ENCODE data around the gene RTP5. TPM values are rescaled to one million over a fixed set of nuclear protein-coding genes. Genes with fewer than 3 reads are reported as not detected.

RTP5 gene
- not detected in 5 replicates for total RNA-seq (2022; extraction: Qiagen RNA extraction; ENCODE audit: low read depth)

GRCh38 chr2:241869087-241869961 lies at the start of gene RTP5:
RTP5 (plus strand) TSS chr2:241869729; CDS start chr2:241869757, 28 bp downstream.

GRCh38 chr2:241858206-241859016 lies 11.1 kb upstream of the RTP5 start, which contains the start of gene PDCD1:
PDCD1 (minus strand) TSS chr2:241858894; CDS start chr2:241858838, 56 bp downstream.

Other genes with a start within 250 kb of the RTP5 start
- 66.6 to 90.0 TPM (median 78.8 TPM) in 5 replicates for gene THAP4, start 232.6 kb upstream of the RTP5 start, total RNA-seq (2022; extraction: Qiagen RNA extraction; ENCODE audit: low read depth)
- gene ATG4B, start 232.0 kb upstream of the RTP5 start, total RNA-seq (2022; extraction: Qiagen RNA extraction; ENCODE audit: low read depth), result 47.6 to 58.5 TPM (median 52.0 TPM) in 5 replicates
- gene DTYMK, start 182.9 kb upstream of the RTP5 start, total RNA-seq (2022; extraction: Qiagen RNA extraction; ENCODE audit: low read depth), result 124 to 148 TPM (median 137 TPM) in 5 replicates
- gene ING5, start 167.7 kb upstream of the RTP5 start, total RNA-seq (2022; extraction: Qiagen RNA extraction; ENCODE audit: low read depth), result 23.4 to 29.2 TPM (median 23.7 TPM) in 5 replicates
- 5.9 to 11.2 TPM (median 9.8 TPM) in 5 replicates for gene D2HGDH, start 135.1 kb upstream of the RTP5 start, total RNA-seq (2022; extraction: Qiagen RNA extraction; ENCODE audit: low read depth)
- 0.23 to 0.40 TPM (median 0.34 TPM) in 4 of 5 replicates, not detected in the other for gene GAL3ST2, start 92.9 kb upstream of the RTP5 start, total RNA-seq (2022; extraction: Qiagen RNA extraction; ENCODE audit: low read depth)
- gene NEU4, start 60.5 kb upstream of the RTP5 start, total RNA-seq (2022; extraction: Qiagen RNA extraction; ENCODE audit: low read depth), result 0.18 to 0.50 TPM (median 0.26 TPM) in 4 of 5 replicates, not detected in the other
- gene PDCD1, start 10.8 kb upstream of the RTP5 start, total RNA-seq (2022; extraction: Qiagen RNA extraction; ENCODE audit: low read depth), result not detected in 5 replicates